Vagina (tissue), 2 donors: Measurements from ENCODE around the gene MT1E. TPM values are rescaled to one million over a fixed set of nuclear protein-coding genes. Genes with fewer than 3 reads are reported as not detected.

Source experiments
- DNase-seq, 2 donors: peaks; one replicate each; pipeline ENCODE4 v3.0.0-alpha.2; 2017; ENCODE audit errors: extremely low spot score in 2 of 2
- H3K27ac ChIP-seq: fragments of 200-600 bp; sonication (generic); one replicate; pipeline ENCODE4 v1.5.1; 2019
- H3K27me3 ChIP-seq: fragments of 200-600 bp; sonication (generic); one replicate; pipeline ENCODE4 v1.5.1; 2019
- H3K36me3 ChIP-seq, 2 donors: fragments of 200-600 bp; sonication (generic); one replicate each; pipeline ENCODE4 v1.5.1; 2017 to 2019
- H3K4me1 ChIP-seq: fragments of 200-600 bp; sonication (generic); one replicate; pipeline ENCODE4 v1.5.1; 2019
- H3K4me3 ChIP-seq, 2 donors: fragments of 200-600 bp; sonication (generic); 1 replicate in 1 of 2; 2 replicates in 1 of 2; pipeline ENCODE4 v1.5.1; 2016 to 2019
- H3K9me3 ChIP-seq: fragments of 200-600 bp; sonication (generic); one replicate; pipeline ENCODE4 v1.5.1; 2019
- CTCF ChIP-seq, 3 experiments: fragments of 450-650 bp in 2 of 3; fragments of 200-600 bp in 1 of 3; sonication (generic) in 1 of 3; IDR thresholded peaks; one replicate each; pipeline ENCODE4 v1.5.1; 2017 to 2019; ENCODE audit warnings: antibody characterized with exemption in 3 of 3, mild to moderate bottlenecking in 2 of 3, moderate library complexity in 2 of 3
- POLR2A ChIP-seq, 2 donors: fragments of 450-650 bp; IDR thresholded peaks; one replicate each; pipeline ENCODE4 v1.6.1; 2017; ENCODE audit warnings: antibody characterized with exemption in 2 of 2, mild to moderate bottlenecking in 2 of 2, moderate library complexity in 2 of 2
- POLR2AphosphoS5 ChIP-seq, 2 donors: sonication (generic); formaldehyde crosslinking; IDR thresholded peaks; one replicate each; pipeline ENCODE4 v1.9.0; 2017; ENCODE audit warnings: antibody characterized with exemption in 2 of 2, mild to moderate bottlenecking in 2 of 2, low read depth in 1 of 2; ENCODE audit not compliant: insufficient read depth in 1 of 2
- intact Hi-C: fragments of 100-400 bp; cut with DNase I; formaldehyde crosslinking; loops from one replicate; pipeline ENCODE4 v1.15.1; 2023
- total RNA-seq: library from RNA; depleted of rRNA; stranded (reverse); fragments of >200 nt; gene quantifications from one replicate; pipeline ENCODE4 v1.2.3, GENCODE V29; 2016

MT1E gene
- total RNA-seq, 1 donor from 2014 or later = 564 TPM

- Histone ChIP-seq H3K27me3 (no peaks in the 10 kb centered on the region), H3K27ac (peak within 1 kb of the TSS; percentile 70), H3K9me3 (no peaks in the 10 kb centered on the region), H3K4me3 (peak within 1 kb of the TSS; percentile 45 to 50), H3K36me3 (no peaks in the 10 kb centered on the region), H3K4me1 (peaks cover 26% of the 10 kb centered on the region)
- TF ChIP-seq POLR2A (IDR thresholded peaks at IDR 0.05) (peak in 1 of 2 donors; percentile 43), POLR2AphosphoS5 (IDR thresholded peaks at IDR 0.05; ENCODE audit: insufficient read depth in 1 of 2, low read depth in 1 of 2) (peak in 1 of 2 donors; percentile 89), CTCF (IDR thresholded peaks at IDR 0.05) (no peak)
- DNase-seq = no peak
- intact Hi-C loops = no loop called here
Measured at GRCh38 chr16:56637814-56638750, 12.5 kb downstream of the MT1E start, which contains the start of gene MT1A. Gene MT1A (plus strand): TSS chr16:56638666. CDS start chr16:56638739, 73 bp downstream.

GRCh38 chr16:56639045-56639444 is 13.5 kb downstream of the MT1E start:
- DNase-seq = no peak
- TF ChIP-seq POLR2AphosphoS5 (IDR thresholded peaks at IDR 0.05; ENCODE audit: insufficient read depth in 1 of 2, low read depth in 1 of 2) (no peak), CTCF (IDR thresholded peaks at IDR 0.05) (no peak), POLR2A (IDR thresholded peaks at IDR 0.05) (no peak)
- peaks cover 30% of the 10 kb centered on the region for H3K4me1 ChIP-seq
- H3K4me3 ChIP-seq = no peak overlapping the region
- no peaks in the 10 kb centered on the region for H3K27me3 ChIP-seq
- H3K9me3 ChIP-seq = no peaks in the 10 kb centered on the region
- no peaks in the 10 kb centered on the region for H3K36me3 ChIP-seq
- H3K27ac ChIP-seq = no peak overlapping the region
- intact Hi-C loops = no loop called here

GRCh38 chr16:56640076-56640475 is 14.5 kb downstream of the MT1E start:
- Histone ChIP-seq H3K4me1 (peaks cover 28% of the 10 kb centered on the region), H3K27ac (no peak overlapping the region), H3K9me3 (no peaks in the 10 kb centered on the region), H3K27me3 (no peaks in the 10 kb centered on the region), H3K4me3 (no peak overlapping the region), H3K36me3 (no peaks in the 10 kb centered on the region)
- DNase-seq = no peak
- intact Hi-C loops = no loop called here
- TF ChIP-seq POLR2A (IDR thresholded peaks at IDR 0.05) = no peak
- TF ChIP-seq POLR2AphosphoS5 (IDR thresholded peaks at IDR 0.05; ENCODE audit: insufficient read depth in 1 of 2, low read depth in 1 of 2) = no peak
- no peak for TF ChIP-seq CTCF (IDR thresholded peaks at IDR 0.05)

GRCh38 chr16:56641166-56641565 is 15.6 kb downstream of the MT1E start:
- intact Hi-C loops = no loop called here
- Histone ChIP-seq H3K4me1 (peaks cover 22% of the 10 kb centered on the region), H3K36me3 (no peaks in the 10 kb centered on the region), H3K4me3 (no peak overlapping the region), H3K27ac (no peak overlapping the region), H3K9me3 (no peaks in the 10 kb centered on the region), H3K27me3 (no peaks in the 10 kb centered on the region)
- no peak for TF ChIP-seq CTCF (IDR thresholded peaks at IDR 0.05)
- TF ChIP-seq POLR2AphosphoS5 (IDR thresholded peaks at IDR 0.05; ENCODE audit: insufficient read depth in 1 of 2, low read depth in 1 of 2) = no peak
- no peak for TF ChIP-seq POLR2A (IDR thresholded peaks at IDR 0.05)
- no peak for DNase-seq
